NCI-H2029 treated with DMSO at 0.1 percent for 48 hours (cell line): ENCODE results near the gene PPM1H.
"Not testable (repeated sequence)": the region's sequence is repeated elsewhere in the genome, so short reads cannot be mapped to it uniquely, and the experiment has no call there.

Source experiments
- DNase-seq: peaks from one replicate; lab custom pipeline; 2025; lab: John Stamatoyannopoulos, UW

Gene PPM1H

GRCh38 chr12:62681306-62681705 lies 253.6 kb downstream of the PPM1H start:
- DNase-seq: no peak

GRCh38 chr12:62679608-62680007 lies 255.3 kb downstream of the PPM1H start:
- no peak for DNase-seq

GRCh38 chr12:62677355-62677754 lies 257.6 kb downstream of the PPM1H start:
- no peak for DNase-seq

GRCh38 chr12:62676521-62677307 lies 258.2 kb downstream of the PPM1H start:
- no peak for DNase-seq

- DNase-seq: no peak
Observed at GRCh38 chr12:62673028-62673815, 261.7 kb downstream of the PPM1H start.

- DNase-seq: no peak
Observed at GRCh38 chr12:62670986-62671720, 263.8 kb downstream of the PPM1H start.

- DNase-seq: no peak
Observed at GRCh38 chr12:62668782-62669181, 266.2 kb downstream of the PPM1H start.

- DNase-seq: not testable (repeated sequence)
Observed at GRCh38 chr12:62664951-62665350, 270.0 kb downstream of the PPM1H start.

GRCh38 chr12:62660756-62661155 lies 274.2 kb downstream of the PPM1H start:
- DNase-seq: no peak

GRCh38 chr12:62659453-62660295 lies 275.3 kb downstream of the PPM1H start:
- DNase-seq: no peak

GRCh38 chr12:62658910-62659309 lies 276.0 kb downstream of the PPM1H start:
- no peak for DNase-seq

GRCh38 chr12:62657363-62657632 lies 277.7 kb downstream of the PPM1H start:
- DNase-seq: no peak

GRCh38 chr12:62656591-62657362 lies 278.2 kb downstream of the PPM1H start:
- no peak for DNase-seq

- DNase-seq: no peak
Observed at GRCh38 chr12:62655666-62656151, 279.2 kb downstream of the PPM1H start.

GRCh38 chr12:62654326-62655241 lies 280.4 kb downstream of the PPM1H start:
- no peak for DNase-seq

GRCh38 chr12:62653740-62654139 lies 281.2 kb downstream of the PPM1H start:
- DNase-seq: no peak

GRCh38 chr12:62653304-62653703 lies 281.6 kb downstream of the PPM1H start:
- no peak for DNase-seq

GRCh38 chr12:62651138-62651537 lies 283.8 kb downstream of the PPM1H start:
- DNase-seq: no peak

GRCh38 chr12:62649412-62650138 lies 285.4 kb downstream of the PPM1H start:
- no peak for DNase-seq
